HFFc6 (cell line): ENCODE measurements around the gene WRAP73. TPM values are rescaled to one million over a fixed set of nuclear protein-coding genes. Genes with fewer than 3 reads are reported as not detected.
"Not testable (repeated sequence)": the region's sequence is repeated elsewhere in the genome, so short reads cannot be mapped to it uniquely, and the experiment has no call there.

Source experiments
- DNase-seq: peaks from one replicate; pipeline ENCODE4 v3.0.0-alpha.2; 2018
- H3K27ac Mint-ChIP-seq: 2 replicates; pipeline ENCODE4 v1.8.0; 2020; ENCODE audit warnings: mild to moderate bottlenecking, mixed read lengths
- H3K27me3 Mint-ChIP-seq: 2 replicates; pipeline ENCODE4 v1.8.0; 2021; ENCODE audit warnings: mild to moderate bottlenecking, moderate library complexity, mixed read lengths; ENCODE audit not compliant: insufficient read depth
- H3K36me3 Mint-ChIP-seq: 2 replicates; pipeline ENCODE4 v1.8.0; 2021; ENCODE audit warnings: low read depth, mixed read lengths
- H3K4me1 Mint-ChIP-seq: 2 replicates; pipeline ENCODE4 v1.8.0; 2020; ENCODE audit warnings: low read depth, mixed read lengths
- H3K4me3 Mint-ChIP-seq: 2 replicates; pipeline ENCODE4 v1.8.0; 2020; ENCODE audit warnings: mild to moderate bottlenecking, moderate library complexity, mixed read lengths
- H3K9me3 Mint-ChIP-seq: 2 replicates; pipeline ENCODE4 v1.8.0; 2020; ENCODE audit warnings: mild to moderate bottlenecking, mixed read lengths
- total RNA-seq, 6 experiments: library from RNA; stranded (reverse); fragmentation: NEBNext Ultra II Directional; extraction: Animal tissue kit (Norgen Biotek cat#: 25700); gene quantifications; 2 replicates in 1 of 6; 3 replicates in 5 of 6; pipeline ENCODE4 v1.2.3, GENCODE V29; 2021
- TF ChIP-seq, protein P1 (sequence below): fragments of 200-600 bp; sonication (generic); IDR thresholded peaks from 2 replicates; pipeline ENCODE4 v1.5.0; 2021; ENCODE audit warnings: antibody characterized with exemption, mild to moderate bottlenecking

WRAP73 gene
- total RNA-seq, 6 experiments from 2014 or later = 11.8 to 14.8 (median 14.3) TPM

DNA sequence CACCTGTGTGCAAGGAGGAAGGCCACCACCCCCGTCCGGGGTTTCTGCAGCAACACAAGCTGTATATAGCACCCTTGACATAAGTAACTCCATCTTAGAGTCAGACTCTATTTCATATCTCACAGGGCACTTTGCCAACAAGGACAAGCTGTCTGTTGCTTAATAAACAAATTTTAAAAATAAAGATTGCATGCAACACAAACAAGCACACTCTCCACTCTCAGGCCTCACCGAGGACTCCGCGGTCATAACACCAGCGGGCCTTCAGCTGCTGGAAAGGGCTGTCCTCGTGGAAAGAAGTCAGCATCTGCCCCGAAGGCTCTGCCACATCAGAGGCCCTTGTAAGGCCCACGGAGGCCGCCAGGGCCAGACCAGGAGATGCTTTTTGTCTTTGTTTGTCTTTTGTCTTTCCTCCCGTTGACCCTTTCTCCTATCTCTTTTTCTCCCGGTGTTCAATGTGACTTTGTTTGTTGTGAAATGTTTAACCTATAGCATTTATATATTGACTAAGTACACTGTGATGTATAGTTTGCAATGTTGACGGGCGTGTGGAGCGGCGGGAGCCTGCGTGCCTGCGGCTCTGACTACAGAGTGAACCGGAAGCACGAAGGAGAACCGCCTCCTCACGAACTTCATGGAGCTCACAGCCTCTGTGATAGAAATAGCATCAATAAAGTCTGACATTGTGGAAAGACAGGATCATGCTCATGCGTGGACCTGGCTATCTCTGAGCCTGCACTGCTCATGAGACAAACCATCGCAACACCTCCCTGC, 62.7 kb downstream of the WRAP73 start:
- peaks cover 5% of the 10 kb centered on the region for H3K27me3 Mint-ChIP-seq
- no peaks in the 10 kb centered on the region for H3K36me3 Mint-ChIP-seq
- TF ChIP-seq, protein P1, sequence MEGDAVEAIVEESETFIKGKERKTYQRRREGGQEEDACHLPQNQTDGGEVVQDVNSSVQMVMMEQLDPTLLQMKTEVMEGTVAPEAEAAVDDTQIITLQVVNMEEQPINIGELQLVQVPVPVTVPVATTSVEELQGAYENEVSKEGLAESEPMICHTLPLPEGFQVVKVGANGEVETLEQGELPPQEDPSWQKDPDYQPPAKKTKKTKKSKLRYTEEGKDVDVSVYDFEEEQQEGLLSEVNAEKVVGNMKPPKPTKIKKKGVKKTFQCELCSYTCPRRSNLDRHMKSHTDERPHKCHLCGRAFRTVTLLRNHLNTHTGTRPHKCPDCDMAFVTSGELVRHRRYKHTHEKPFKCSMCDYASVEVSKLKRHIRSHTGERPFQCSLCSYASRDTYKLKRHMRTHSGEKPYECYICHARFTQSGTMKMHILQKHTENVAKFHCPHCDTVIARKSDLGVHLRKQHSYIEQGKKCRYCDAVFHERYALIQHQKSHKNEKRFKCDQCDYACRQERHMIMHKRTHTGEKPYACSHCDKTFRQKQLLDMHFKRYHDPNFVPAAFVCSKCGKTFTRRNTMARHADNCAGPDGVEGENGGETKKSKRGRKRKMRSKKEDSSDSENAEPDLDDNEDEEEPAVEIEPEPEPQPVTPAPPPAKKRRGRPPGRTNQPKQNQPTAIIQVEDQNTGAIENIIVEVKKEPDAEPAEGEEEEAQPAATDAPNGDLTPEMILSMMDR = no peak
- H3K4me3 Mint-ChIP-seq = no peak overlapping the region; the same call in 1 of the 2 replicates
- H3K4me1 Mint-ChIP-seq = peaks cover 9% of the 10 kb centered on the region
- peak; percentile 71 for DNase-seq
- H3K9me3 Mint-ChIP-seq = no peaks in the 10 kb centered on the region
- peak overlapping the region; percentile 76 for H3K27ac Mint-ChIP-seq

DNA sequence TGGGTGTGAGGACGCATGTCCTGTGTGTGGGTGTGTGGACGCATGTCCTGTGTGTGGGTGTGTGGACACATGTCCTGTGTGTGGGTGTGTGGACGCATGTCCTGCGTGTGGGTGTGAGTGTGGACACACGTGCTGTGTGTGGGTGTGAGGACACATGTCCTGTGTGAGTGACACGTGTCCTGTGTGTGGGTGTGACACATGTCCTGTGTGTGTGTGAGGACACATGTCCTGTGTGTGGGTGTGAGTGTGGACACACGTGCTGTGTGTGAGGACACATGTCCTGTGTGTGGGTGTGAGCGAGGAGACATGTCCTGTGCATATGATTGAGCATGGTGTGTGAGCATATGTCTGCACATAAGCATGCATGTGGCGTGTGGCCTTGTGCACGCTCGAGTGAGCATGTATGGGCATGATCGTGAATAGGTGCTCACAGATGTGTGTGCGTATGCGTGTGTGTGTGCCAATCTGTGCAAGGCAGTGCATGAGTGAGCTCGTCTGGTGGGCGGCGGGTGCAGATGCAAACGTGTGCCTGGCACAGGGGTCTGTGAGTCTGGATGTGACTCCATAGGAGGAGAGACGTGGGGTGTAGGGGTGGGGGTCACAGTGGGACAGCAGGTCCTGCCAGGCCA, 63.8 kb downstream of the WRAP73 start:
- TF ChIP-seq, protein P1 = no peak
- no peak for DNase-seq
- no peak overlapping the region for H3K27ac Mint-ChIP-seq
- H3K4me1 Mint-ChIP-seq = peaks cover 9% of the 10 kb centered on the region
- H3K4me3 Mint-ChIP-seq = no peak overlapping the region
- H3K36me3 Mint-ChIP-seq = no peaks in the 10 kb centered on the region
- peaks cover 5% of the 10 kb centered on the region for H3K27me3 Mint-ChIP-seq
- H3K9me3 Mint-ChIP-seq = no peaks in the 10 kb centered on the region

DNA sequence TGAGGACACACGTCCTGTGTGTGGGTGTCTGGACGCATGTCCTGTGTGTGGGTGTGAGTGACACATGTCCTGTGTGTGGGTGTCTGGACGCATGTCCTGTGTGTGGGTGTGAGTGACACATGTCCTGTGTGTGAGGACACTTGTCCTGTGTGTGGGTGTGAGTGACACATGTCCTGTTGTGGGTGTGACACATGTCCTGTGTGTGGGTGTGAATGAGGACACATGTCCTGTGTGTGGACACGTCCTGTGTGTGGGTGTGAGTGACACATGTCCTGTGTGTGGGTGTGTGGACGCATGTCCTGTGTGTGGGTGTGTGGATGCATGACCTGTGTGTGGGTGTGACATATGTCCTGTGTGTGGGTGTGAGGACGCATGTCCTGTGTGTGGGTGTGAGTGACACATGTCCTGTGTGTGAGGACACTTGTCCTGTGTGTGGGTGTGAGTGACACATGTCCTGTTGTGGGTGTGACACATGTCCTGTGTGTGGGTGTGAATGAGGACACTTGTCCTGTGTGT, 64.5 kb downstream of the WRAP73 start:
- H3K4me3 Mint-ChIP-seq, H3K27ac Mint-ChIP-seq, H3K36me3 Mint-ChIP-seq, H3K4me1 Mint-ChIP-seq, DNase-seq, H3K9me3 Mint-ChIP-seq, H3K27me3 Mint-ChIP-seq: not testable (repeated sequence)

DNA sequence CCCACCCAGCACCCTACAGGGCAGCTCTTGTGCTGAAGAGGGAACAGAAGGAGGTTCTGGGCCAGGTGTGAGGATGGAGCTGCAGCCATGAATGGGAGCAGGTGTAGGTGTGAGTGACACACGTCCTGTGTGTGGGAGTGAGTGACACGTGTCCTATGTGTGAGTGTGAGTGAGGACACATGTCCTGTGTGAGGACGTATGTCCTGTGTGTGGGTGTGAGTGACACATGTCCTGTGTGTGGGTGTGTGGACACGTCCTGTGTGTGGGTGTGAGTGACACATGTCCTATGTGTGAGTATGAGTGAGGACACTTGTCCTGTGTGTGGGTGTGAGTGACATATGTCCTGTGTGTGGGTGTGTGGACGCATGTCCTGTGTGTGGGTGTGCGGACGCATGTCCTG, 65.0 kb downstream of the WRAP73 start:
- TF ChIP-seq, protein P1 = no peak
- peaks cover 9% of the 10 kb centered on the region for H3K4me1 Mint-ChIP-seq
- H3K36me3 Mint-ChIP-seq = no peaks in the 10 kb centered on the region
- DNase-seq = no peak
- peaks cover 5% of the 10 kb centered on the region for H3K27me3 Mint-ChIP-seq
- no peak overlapping the region for H3K4me3 Mint-ChIP-seq
- no peak overlapping the region for H3K27ac Mint-ChIP-seq
- no peaks in the 10 kb centered on the region for H3K9me3 Mint-ChIP-seq

DNA sequence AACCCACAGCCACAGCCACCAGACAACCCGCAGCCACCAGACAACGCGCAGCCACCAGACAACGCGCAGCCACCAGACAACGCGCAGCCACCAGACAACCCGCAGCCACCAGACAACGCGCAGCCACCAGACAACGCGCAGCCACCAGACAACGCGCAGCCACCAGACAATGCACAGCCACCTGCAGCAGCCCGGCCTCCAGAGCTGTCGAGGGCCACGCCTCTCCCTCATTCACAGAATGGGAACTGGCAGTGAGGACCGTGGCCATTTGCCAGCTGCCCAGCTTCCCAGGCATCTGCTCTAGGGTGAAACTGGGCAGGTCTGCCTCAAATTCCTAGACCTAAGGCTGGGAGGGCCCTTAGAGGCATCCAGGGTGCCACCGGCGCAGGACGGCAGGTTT, 66.2 kb downstream of the WRAP73 start:
- H3K9me3 Mint-ChIP-seq, H3K36me3 Mint-ChIP-seq, H3K27ac Mint-ChIP-seq, H3K4me1 Mint-ChIP-seq, H3K4me3 Mint-ChIP-seq, DNase-seq, H3K27me3 Mint-ChIP-seq: not testable (repeated sequence)

DNA sequence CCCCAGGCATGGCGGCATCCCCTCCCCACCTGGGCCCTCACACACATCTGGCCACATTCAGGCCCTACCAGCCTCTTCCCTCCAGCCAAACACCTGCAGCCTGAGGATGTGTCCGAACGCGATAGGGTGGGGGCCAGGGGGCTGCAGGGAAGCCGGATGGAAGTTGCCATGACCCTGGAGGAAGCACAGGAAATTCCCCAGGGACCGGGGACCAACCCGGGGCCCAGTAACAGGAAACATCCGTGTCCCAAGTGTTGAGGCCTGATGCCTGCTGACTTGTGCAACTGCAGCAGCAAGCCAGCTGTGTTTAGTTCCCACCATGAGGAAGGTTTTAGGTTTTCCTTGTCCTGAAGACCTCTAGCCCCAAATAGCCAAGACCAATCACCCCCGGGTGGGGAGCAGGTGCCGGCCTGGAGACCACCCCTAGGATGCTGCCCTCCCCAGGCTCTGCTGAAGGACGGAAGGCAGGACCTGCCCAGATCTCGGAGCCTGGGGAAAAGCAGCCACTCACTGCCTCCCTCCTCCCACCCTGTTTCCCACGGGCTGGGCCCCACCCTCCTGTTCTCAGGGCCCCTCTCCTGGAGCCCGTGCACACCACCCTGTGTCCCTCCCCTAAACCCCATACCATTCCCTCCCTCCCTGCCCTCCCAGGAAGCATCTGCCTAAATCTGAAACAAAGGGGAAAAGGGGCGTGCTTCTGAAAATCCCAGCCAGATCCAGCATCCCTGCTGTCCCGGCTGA, 68.4 kb downstream of the WRAP73 start:
- Mint-ChIP-seq H3K4me1 (no peaks in the 10 kb centered on the region), H3K27me3 (peaks cover 8% of the 10 kb centered on the region), H3K36me3 (no peaks in the 10 kb centered on the region), H3K4me3 (no peak overlapping the region), H3K9me3 (no peaks in the 10 kb centered on the region), H3K27ac (no peak overlapping the region)
- no peak for DNase-seq
- TF ChIP-seq, protein P1 = no peak

Other genes with a start within 250 kb of the WRAP73 start
- gene ARHGEF16, start 195.4 kb downstream of the WRAP73 start, total RNA-seq = under 1 TPM in 3 of 6 experiments, not detected in 3; 0.08 to 0.18 (median 0.17) TPM
- 10 to 100 TPM; 20.3 to 39.2 (median 23.0) TPM for gene MEGF6, start 38.6 kb downstream of the WRAP73 start, total RNA-seq
- 10 to 100 TPM; 51.8 to 63.5 (median 58.0) TPM for gene TPRG1L, start 25.1 kb downstream of the WRAP73 start, total RNA-seq
- not detected for gene TP73, start 2.4 kb upstream of the WRAP73 start, total RNA-seq
- not detected for gene CCDC27, start 102.3 kb upstream of the WRAP73 start, total RNA-seq
- gene SMIM1, start 122.6 kb upstream of the WRAP73 start, total RNA-seq = 1 to 10 TPM in 4 of 6 experiments, under 1 TPM in 2; 0.38 to 3.4 (median 1.6) TPM
- 10 to 100 TPM; 39.1 to 51.0 (median 45.2) TPM for gene LRRC47, start 146.4 kb upstream of the WRAP73 start, total RNA-seq
- gene CEP104, start 207.1 kb upstream of the WRAP73 start, total RNA-seq = 10 to 100 TPM; 43.2 to 63.4 (median 52.9) TPM
- 1 to 10 TPM; 4.5 to 5.8 (median 5.2) TPM for gene DFFB, start 207.4 kb upstream of the WRAP73 start, total RNA-seq